IMR-90 (cell line): ENCODE measurements around the gene KCTD11. TPM values are rescaled to one million over a fixed set of nuclear protein-coding genes. Genes with fewer than 3 reads are reported as not detected.

Source experiments
- ATAC-seq: fragments of 200-7000 bp; cut with Tn5 transposase; 2 replicates; pipeline ENCODE4 v1.9.1; 2020; ENCODE audit warnings: low read depth, mild to moderate bottlenecking, moderate library complexity
- BruUV-seq: library from RNA; stranded (reverse); fragments of 400-500 nt; replicated peaks from 2 replicates; lab custom pipeline; 2021; lab: Mats Ljungman, UMichigan
- CTCF ChIA-PET: fragments of 300-600 bp; formaldehyde crosslinking; extraction: SDS; loops from one replicate; lab custom pipeline; 2021; ENCODE audit warnings: antibody characterized with exemption; lab: Yijun Ruan, JAX
- POLR2A ChIA-PET: fragments of 300-600 bp; sonication (Branson Sonifier 250); formaldehyde crosslinking; loops from one replicate; lab custom pipeline; 2022; ENCODE audit warnings: antibody characterized with exemption; ENCODE audit not compliant: unreplicated experiment; lab: Charles Lee
- DNase-seq: peaks from one replicate; pipeline ENCODE4 v3.0.0; 2013
- H2AFZ ChIP-seq: replicated peaks from 2 replicates; pipeline ENCODE3; 2013; ENCODE audit warnings: low read length, mild to moderate bottlenecking; ENCODE audit not compliant: poor library complexity
- H2AK5ac ChIP-seq: 2 replicates; pipeline ENCODE4 v1.6.1; 2013; ENCODE audit warnings: low read depth, low read length, inconsistent platforms
- H2AK9ac ChIP-seq: replicated peaks from 2 replicates; pipeline ENCODE3; 2013; ENCODE audit warnings: mild to moderate bottlenecking, low read depth, low read length, moderate library complexity; ENCODE audit not compliant: poor library complexity
- H2BK120ac ChIP-seq: 2 replicates; pipeline ENCODE4 v1.6.1; 2013; ENCODE audit warnings: low read depth, low read length, inconsistent platforms
- H2BK15ac ChIP-seq: 3 replicates; pipeline ENCODE4 v1.6.1; 2013; ENCODE audit warnings: low read depth, low read length, inconsistent platforms
- H2BK20ac ChIP-seq: 2 replicates; pipeline ENCODE4 v1.6.1; 2013; ENCODE audit warnings: low read depth, mild to moderate bottlenecking, inconsistent platforms, low read length, moderate library complexity
- H2BK5ac ChIP-seq: 2 replicates; pipeline ENCODE4 v1.6.1; 2013; ENCODE audit warnings: mild to moderate bottlenecking, low read depth, low read length, inconsistent platforms; ENCODE audit not compliant: poor library complexity, severe bottlenecking
- H3K14ac ChIP-seq: replicated peaks from 2 replicates; pipeline ENCODE4 v1.6.1; 2013; ENCODE audit warnings: low read depth, low read length, inconsistent platforms
- H3K18ac ChIP-seq: 2 replicates; pipeline ENCODE4 v1.6.1; 2013; ENCODE audit warnings: low read depth, low read length, control low read depth
- H3K23ac ChIP-seq: 2 replicates; pipeline ENCODE4 v1.6.1; 2013; ENCODE audit warnings: low read depth, low read length, inconsistent platforms
- H3K27ac ChIP-seq: 2 replicates; pipeline ENCODE4 v1.5.1; 2013; ENCODE audit warnings: mild to moderate bottlenecking, control low read depth, low read length; ENCODE audit not compliant: insufficient read depth
- H3K27me3 ChIP-seq: 2 replicates; pipeline ENCODE4 v1.6.1; 2013; ENCODE audit warnings: low read length; ENCODE audit not compliant: control insufficient read depth, insufficient read depth
- H3K36me3 ChIP-seq: 2 replicates; pipeline ENCODE4 v1.6.1; 2013; ENCODE audit warnings: low read length, mixed read lengths; ENCODE audit not compliant: control insufficient read depth, insufficient read depth
- H3K4ac ChIP-seq: 2 replicates; pipeline ENCODE4 v1.6.1; 2013; ENCODE audit warnings: low read depth, low read length, inconsistent platforms
- H3K4me1 ChIP-seq: 2 replicates; pipeline ENCODE4 v1.6.1; 2013; ENCODE audit warnings: low read length, mixed read lengths; ENCODE audit not compliant: control insufficient read depth, insufficient read depth
- H3K4me2 ChIP-seq: 2 replicates; pipeline ENCODE4 v1.6.1; 2013; ENCODE audit warnings: low read depth, mild to moderate bottlenecking, control low read depth, low read length, moderate library complexity
- H3K4me3 ChIP-seq: 2 replicates; pipeline ENCODE4 v1.5.1; 2013; ENCODE audit warnings: low read depth, mild to moderate bottlenecking, control low read depth, low read length, moderate library complexity; ENCODE audit not compliant: insufficient read depth
- H3K56ac ChIP-seq: 2 replicates; pipeline ENCODE4 v1.6.1; 2013; ENCODE audit warnings: low read length, inconsistent platforms; ENCODE audit not compliant: insufficient read depth; ENCODE audit errors: extremely low read depth
- H3K79me1 ChIP-seq, 2 experiments: 2 replicates each; pipeline ENCODE4 v1.6.1; 2013; ENCODE audit warnings: low read length in 2 of 2, inconsistent platforms in 1 of 2, low read depth in 1 of 2
- H3K9ac ChIP-seq: 2 replicates; pipeline ENCODE4 v1.6.1; 2013; ENCODE audit warnings: low read depth, low read length, control low read depth
- H3K9me1 ChIP-seq: 2 replicates; pipeline ENCODE4 v1.6.1; 2013; ENCODE audit warnings: low read length, inconsistent platforms; ENCODE audit not compliant: insufficient read depth
- H3K9me3 ChIP-seq: 2 replicates; pipeline ENCODE4 v1.6.1; 2013; ENCODE audit warnings: low read length; ENCODE audit not compliant: control insufficient read depth, insufficient read depth
- H4K20me1 ChIP-seq: 2 replicates; pipeline ENCODE4 v1.6.1; 2013; ENCODE audit warnings: low read length, inconsistent platforms; ENCODE audit not compliant: insufficient read depth
- H4K5ac ChIP-seq: 2 replicates; pipeline ENCODE4 v1.6.1; 2013; ENCODE audit warnings: mild to moderate bottlenecking, low read depth, low read length, control low read depth
- H4K8ac ChIP-seq, 2 experiments: 2 replicates each; pipeline ENCODE4 v1.6.1; 2013; ENCODE audit warnings: low read depth in 2 of 2, low read length in 2 of 2, control low read depth in 1 of 2, inconsistent platforms in 1 of 2
- H4K91ac ChIP-seq: 2 replicates; pipeline ENCODE4 v1.6.1; 2013; ENCODE audit warnings: low read depth, low read length, inconsistent platforms; ENCODE audit not compliant: insufficient read depth
- ELK1 ChIP-seq: fragments of 150-350 bp; IDR thresholded peaks from 2 replicates; pipeline ENCODE4 v1.6.1; 2016; ENCODE audit warnings: low read depth, mild to moderate bottlenecking, low read length, moderate library complexity, borderline replicate concordance
- MAZ ChIP-seq: IDR thresholded peaks from 2 replicates; pipeline ENCODE4 v1.6.1; 2012; ENCODE audit warnings: low read depth, mild to moderate bottlenecking, low read length, improper control_type of control experiment, moderate library complexity, borderline replicate concordance
- MXI1 ChIP-seq: IDR thresholded peaks from 2 replicates; pipeline ENCODE4 v1.6.1; 2012; ENCODE audit warnings: low read depth, mild to moderate bottlenecking, low read length, moderate library complexity, borderline replicate concordance
- NFE2L2 ChIP-seq: fragments of 150-350 bp; IDR thresholded peaks from 2 replicates; pipeline ENCODE4 v1.6.1; 2016; ENCODE audit warnings: low read depth, mild to moderate bottlenecking, low read length
- POLR2A ChIP-seq: IDR thresholded peaks from 2 replicates; pipeline ENCODE4 v1.6.1; 2012; ENCODE audit warnings: mild to moderate bottlenecking, low read depth, low read length
- RCOR1 ChIP-seq: IDR thresholded peaks from 2 replicates; pipeline ENCODE4 v1.6.1; 2012; ENCODE audit warnings: mild to moderate bottlenecking, low read length, improper control_type of control experiment; ENCODE audit not compliant: insufficient replicate concordance
- SMC3 ChIP-seq: fragments of 150-350 bp; IDR thresholded peaks from 2 replicates; pipeline ENCODE4 v1.6.1; 2016; ENCODE audit warnings: low read depth, mild to moderate bottlenecking, antibody characterized with exemption, low read length, moderate library complexity
- USF2 ChIP-seq: fragments of 150-350 bp; IDR thresholded peaks from 2 replicates; pipeline ENCODE4 v1.6.1; 2017; ENCODE audit warnings: mild to moderate bottlenecking, antibody characterized with exemption, low read length, low read depth
- WGBS, 2 experiments: methylation state at CpG; one replicate each; pipeline versions ENCODE4 v1.1.5 to v1.1.7; 2013; ENCODE audit warnings: missing lambda C conversion rate in 2 of 2; ENCODE audit not compliant: insufficient read length in 1 of 2; ENCODE audit errors: extremely low coverage in 2 of 2; 5-methylcytosine and 5-hydroxymethylcytosine counted together
- dilution Hi-C: fragments of 300-500 bp; cut with HindIII; formaldehyde crosslinking; loops from one replicate; pipeline ENCODE4 v1.14.3; 2018; ENCODE audit warnings: low sequenced_read_pairs; ENCODE audit not compliant: unreplicated experiment
- in situ Hi-C: fragments of 300-500 bp; cut with MboI; formaldehyde crosslinking; loops from 3 replicates; pipeline ENCODE4 v1.14.3; 2019; ENCODE audit warnings: low sequenced_read_pairs, inconsistent platforms, mixed read lengths
- intact Hi-C: fragments of 100-400 bp; cut with micrococcal nuclease; formaldehyde crosslinking; loops from 2 replicates; pipeline ENCODE4 v1.10.0; 2022
- polyA plus RNA-seq, 3 experiments: library from polyadenylated mRNA; depleted of rRNA; stranded (reverse); fragments of >200 nt; gene quantifications; 2 replicates each; pipeline ENCODE4 v1.2.3, GENCODE V29; 2012; ENCODE audit warnings: low replicate concordance in 1 of 3
- total RNA-seq: library from RNA; depleted of rRNA; stranded (reverse); fragments of >200 nt; gene quantifications from 2 replicates; pipeline ENCODE4 v1.2.3, GENCODE V29; 2012

The KCTD11 gene
- total and polyA plus RNA-seq, 2 of the 4 experiments (the other 2 are of a cell fraction) = 10.8 to 16.4 TPM

GRCh38 chr17:7314719-7315569 is 37.0 kb upstream of the KCTD11 start, which contains the start of gene GPS2:
GPS2 (minus strand) TSS chr17:7315360; CDS start chr17:7315052, 308 bp downstream.
- peak within 1 kb of the TSS; percentile 68 for H3K23ac ChIP-seq
- peak within 1 kb of the TSS; percentile 78 for H3K4me3 ChIP-seq
- H3K27ac ChIP-seq = peak within 1 kb of the TSS; percentile 84
- dilution Hi-C loops (no loop called here), intact Hi-C loops (no loop called here), in situ Hi-C loops (no loop called here)
- H4K91ac ChIP-seq = peak within 1 kb of the TSS; percentile 55; the same call in 1 of the 2 replicates
- H3K56ac ChIP-seq = peak within 1 kb of the TSS; percentile 40
- H4K20me1 ChIP-seq = peaks cover 47% of the 10 kb centered on the region
- H3K27me3 ChIP-seq = no peaks in the 10 kb centered on the region
- DNase-seq (peak; percentile 71), ATAC-seq (peak; percentile 85)
- H3K18ac ChIP-seq = no peak within 1 kb of the TSS
- peak within 1 kb of the TSS; percentile 41; the same call in 1 of the 2 replicates for H3K14ac ChIP-seq
- peak within 1 kb of the TSS; percentile 64 for H2BK5ac ChIP-seq
- no peaks in the 10 kb centered on the region for H3K9me3 ChIP-seq
- no peak within 1 kb of the TSS for H2BK120ac ChIP-seq
- H2BK15ac ChIP-seq = no peak within 1 kb of the TSS
- BruUV-seq = no TSS peak
- H3K9ac ChIP-seq = peak within 1 kb of the TSS; percentile 91
- H2BK20ac ChIP-seq = no peak within 1 kb of the TSS
- peaks cover 7% of the 10 kb centered on the region for H3K4me1 ChIP-seq
- H3K36me3 ChIP-seq = peaks cover 56% of the 10 kb centered on the region
- H2AK5ac ChIP-seq = peak within 1 kb of the TSS; percentile 48
- H2AK9ac ChIP-seq = peak within 1 kb of the TSS; percentile 89
- TF ChIP-seq ELK1 (no peak), USF2 (peak; percentile 74), NFE2L2 (no peak), RCOR1 (no peak), POLR2A (peak; percentile 89), SMC3 (no peak), MAZ (peak; percentile 61; the same call in 1 of the 2 replicates), MXI1 (peak; percentile 93)
- ChIA-PET CTCF (no interaction called here), POLR2A (interaction anchor here (0.5 kb wide), 1 partner anchor 247 kb away, joined by 3 read pairs; no protein-coding TSS in a partner anchor)
- peak within 1 kb of the TSS; percentile 97 for H4K5ac ChIP-seq
- H3K4ac ChIP-seq = peak within 1 kb of the TSS; percentile 57
- H3K9me1 ChIP-seq = peaks cover 11% of the 10 kb centered on the region; the same call in 1 of the 2 replicates
- peak within 1 kb of the TSS; percentile 97 for H3K4me2 ChIP-seq
- peak within 1 kb of the TSS; percentile 90 for H2AFZ ChIP-seq
- peak within 1 kb of the TSS; percentile 98 to 99 for H4K8ac ChIP-seq
- WGBS, 2 experiments = 1% methylated on average over 42 of the region's 95 CpGs; no CpG with 5 or more reads in 1 of the 2 experiments
- peaks cover 25 to 49% of the 10 kb centered on the region in 2 experiments for H3K79me1 ChIP-seq
